Right lobe of liver (tissue), 4 donors: ENCODE data around the gene SSTR3.

Source experiments
- POLR2A ChIP-seq: fragments of 450-650 bp; IDR thresholded peaks from one replicate; pipeline ENCODE4 v1.6.1; 2017; ENCODE audit warnings: antibody characterized with exemption, mild to moderate bottlenecking
- TF ChIP-seq, protein P1 (sequence below), 4 donors: fragments of 200-600 bp in 3 of 4; fragments of 450-650 bp in 1 of 4; IDR thresholded peaks; one replicate each; pipeline versions ENCODE4 v1.5.1 to v1.8.0; 2016 to 2022; ENCODE audit warnings: antibody characterized with exemption in 4 of 4, mild to moderate bottlenecking in 2 of 4
- donor health status: DM: no; HTN: no; CAD: no.
- donor health status: DM: no; HTN: no; CAD: no.
- donor health status: DM: no; HTN: yes; CAD: no.

- TF ChIP-seq, protein P1, sequence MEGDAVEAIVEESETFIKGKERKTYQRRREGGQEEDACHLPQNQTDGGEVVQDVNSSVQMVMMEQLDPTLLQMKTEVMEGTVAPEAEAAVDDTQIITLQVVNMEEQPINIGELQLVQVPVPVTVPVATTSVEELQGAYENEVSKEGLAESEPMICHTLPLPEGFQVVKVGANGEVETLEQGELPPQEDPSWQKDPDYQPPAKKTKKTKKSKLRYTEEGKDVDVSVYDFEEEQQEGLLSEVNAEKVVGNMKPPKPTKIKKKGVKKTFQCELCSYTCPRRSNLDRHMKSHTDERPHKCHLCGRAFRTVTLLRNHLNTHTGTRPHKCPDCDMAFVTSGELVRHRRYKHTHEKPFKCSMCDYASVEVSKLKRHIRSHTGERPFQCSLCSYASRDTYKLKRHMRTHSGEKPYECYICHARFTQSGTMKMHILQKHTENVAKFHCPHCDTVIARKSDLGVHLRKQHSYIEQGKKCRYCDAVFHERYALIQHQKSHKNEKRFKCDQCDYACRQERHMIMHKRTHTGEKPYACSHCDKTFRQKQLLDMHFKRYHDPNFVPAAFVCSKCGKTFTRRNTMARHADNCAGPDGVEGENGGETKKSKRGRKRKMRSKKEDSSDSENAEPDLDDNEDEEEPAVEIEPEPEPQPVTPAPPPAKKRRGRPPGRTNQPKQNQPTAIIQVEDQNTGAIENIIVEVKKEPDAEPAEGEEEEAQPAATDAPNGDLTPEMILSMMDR (IDR thresholded peaks at IDR 0.05) = no peak
- no peak for TF ChIP-seq POLR2A
Observed at GRCh38 chr22:37239336-37240239, 27.3 kb upstream of the SSTR3 start.
